KOPT-K1 (cell line): ENCODE results near the gene THOC6.

Experiments used
- H3K27ac ChIP-seq: fragments of 200-600 bp; sonication (generic); 2 replicates; pipeline ENCODE4 v1.5.1; 2016; ENCODE audit warnings: antibody characterized with exemption, mild to moderate bottlenecking, low read depth, low read length; ENCODE audit not compliant: poor library complexity, severe bottlenecking
- H3K36me3 ChIP-seq: fragments of 200-600 bp; sonication (generic); 2 replicates; pipeline ENCODE4 v1.5.1; 2017; ENCODE audit warnings: antibody characterized with exemption, mild to moderate bottlenecking, low read length, moderate library complexity; ENCODE audit not compliant: insufficient read depth
- H3K9me3 ChIP-seq: fragments of 200-600 bp; sonication (generic); 2 replicates; pipeline ENCODE4 v1.5.1; 2017; ENCODE audit warnings: antibody characterized with exemption, low read length, mild to moderate bottlenecking; ENCODE audit not compliant: insufficient read depth, poor library complexity, severe bottlenecking

Gene THOC6

DNA sequence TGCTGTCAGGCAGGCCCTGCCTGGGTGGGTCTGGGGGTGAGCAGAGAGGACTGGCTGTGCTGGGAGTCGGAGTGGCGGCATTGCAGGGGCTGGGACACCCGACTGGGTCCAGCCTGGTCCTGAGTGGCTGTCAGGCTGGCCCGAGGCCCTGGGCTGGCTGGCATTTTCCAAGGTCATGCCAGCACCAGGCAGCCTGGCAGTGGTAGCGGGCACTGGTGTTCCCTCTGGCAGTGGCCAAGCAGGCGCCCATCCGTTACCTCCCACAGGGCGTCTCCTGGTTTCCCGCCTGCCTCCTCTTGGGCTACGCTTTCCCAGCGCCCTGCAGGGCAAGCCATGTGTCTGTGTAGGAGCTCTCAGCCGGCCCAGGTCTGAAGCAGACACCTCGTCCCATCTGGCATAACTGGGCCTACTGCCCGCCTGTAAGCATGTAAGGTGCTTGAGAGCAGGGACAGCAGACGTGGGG lies 37.9 kb upstream of the THOC6 start:
- no peak overlapping the region for H3K27ac ChIP-seq
- H3K9me3 ChIP-seq = no peaks in the 10 kb centered on the region
- H3K36me3 ChIP-seq = no peaks in the 10 kb centered on the region

- Histone ChIP-seq H3K36me3 (no peaks in the 10 kb centered on the region), H3K27ac (no peak overlapping the region)
Measured at GRCh38 chr16:2986623-2987188, 37.1 kb upstream of the THOC6 start.

GRCh38 chr16:2987286-2987685 lies 36.5 kb upstream of the THOC6 start:
- H3K27ac ChIP-seq = no peak overlapping the region
- H3K9me3 ChIP-seq = no peaks in the 10 kb centered on the region
- no peaks in the 10 kb centered on the region for H3K36me3 ChIP-seq

More at GRCh38 chr16:2986623-2987188, 37.1 kb upstream of the THOC6 start:
- no peaks in the 10 kb centered on the region for H3K9me3 ChIP-seq

DNA sequence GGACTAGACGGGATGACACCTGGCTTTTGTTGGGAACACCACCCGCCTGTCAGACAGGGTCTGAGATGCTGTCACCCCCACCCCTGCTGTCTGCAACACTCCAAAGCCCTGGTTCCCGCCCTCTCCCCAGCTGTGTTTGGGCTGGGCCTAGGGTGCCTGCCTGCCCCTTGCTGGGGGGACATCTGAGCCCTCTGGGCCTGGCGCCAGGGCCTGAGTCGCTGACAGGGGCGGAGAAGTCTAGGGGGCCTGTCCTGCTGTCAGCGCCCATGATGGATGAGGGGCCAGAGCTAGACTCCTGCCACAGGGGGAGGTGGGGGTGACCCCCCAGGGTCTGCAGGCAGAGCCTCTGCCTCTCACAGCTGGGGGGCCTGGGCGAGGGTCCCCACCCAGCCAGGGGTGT lies 36.0 kb upstream of the THOC6 start:
- no peak overlapping the region for H3K27ac ChIP-seq
- no peaks in the 10 kb centered on the region for H3K36me3 ChIP-seq
- H3K9me3 ChIP-seq = no peaks in the 10 kb centered on the region

DNA sequence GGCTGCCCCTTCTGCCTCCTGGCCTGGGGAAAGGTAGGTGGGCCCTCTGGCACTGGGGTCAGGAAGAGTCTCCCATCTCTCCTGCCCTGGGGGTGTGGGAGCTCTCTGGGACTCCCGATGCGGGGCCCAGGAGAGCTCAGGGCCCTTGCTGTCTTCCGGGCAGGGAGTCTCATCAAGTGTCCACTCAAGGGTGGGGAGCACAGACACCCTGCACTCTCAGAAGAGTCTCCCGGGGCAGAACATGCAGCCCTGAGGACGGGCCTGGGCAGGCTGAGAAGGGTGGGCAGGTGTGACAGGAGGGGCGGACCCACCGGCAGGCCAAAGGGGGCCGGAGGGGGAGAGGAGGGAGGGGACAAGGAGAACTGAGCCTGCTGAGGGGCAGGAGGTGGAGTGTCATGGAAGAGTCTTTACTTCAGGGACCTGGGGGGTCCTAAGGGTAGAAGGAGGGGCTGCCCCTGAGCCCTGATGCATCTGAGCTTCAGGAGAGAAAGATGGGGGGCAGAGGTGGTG lies 35.2 kb upstream of the THOC6 start:
- H3K36me3 ChIP-seq = no peaks in the 10 kb centered on the region
- H3K27ac ChIP-seq = no peak overlapping the region
- no peaks in the 10 kb centered on the region for H3K9me3 ChIP-seq

- H3K9me3 ChIP-seq = no peaks in the 10 kb centered on the region
- no peaks in the 10 kb centered on the region for H3K36me3 ChIP-seq
- H3K27ac ChIP-seq = no peak overlapping the region
Measured at GRCh38 chr16:2990891-2991290, 32.9 kb upstream of the THOC6 start.

GRCh38 chr16:2991566-2992261 lies 32.1 kb upstream of the THOC6 start:
- Histone ChIP-seq H3K36me3 (no peaks in the 10 kb centered on the region), H3K27ac (no peak overlapping the region), H3K9me3 (no peaks in the 10 kb centered on the region)

GRCh38 chr16:2992383-2993081 lies 31.3 kb upstream of the THOC6 start:
- Histone ChIP-seq H3K27ac (no peak overlapping the region), H3K9me3 (no peaks in the 10 kb centered on the region), H3K36me3 (no peaks in the 10 kb centered on the region)

DNA sequence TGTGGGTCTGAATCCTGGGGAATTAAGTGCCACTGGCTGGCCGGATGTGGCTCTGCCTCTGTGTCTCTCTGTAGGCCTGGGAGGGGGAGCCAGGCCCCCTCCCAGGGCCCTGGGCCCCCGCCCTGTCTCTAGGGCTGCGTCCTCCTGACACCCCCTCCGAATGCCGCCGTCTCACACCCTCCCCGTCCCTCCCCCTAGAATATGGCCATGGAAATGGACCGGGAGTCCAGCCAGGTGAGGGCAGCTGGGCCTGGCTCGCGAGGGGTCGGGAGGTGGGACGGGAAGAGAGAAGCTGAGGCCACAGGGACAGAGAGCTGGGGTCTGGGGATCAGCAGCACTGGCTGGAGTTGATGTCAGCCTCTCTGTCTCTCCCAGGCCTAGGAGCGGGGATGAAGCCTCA lies 27.5 kb upstream of the THOC6 start:
- Histone ChIP-seq H3K36me3 (no peaks in the 10 kb centered on the region), H3K27ac (no peak overlapping the region), H3K9me3 (no peaks in the 10 kb centered on the region)

GRCh38 chr16:2999929-3000328 lies 23.9 kb upstream of the THOC6 start:
- Histone ChIP-seq H3K27ac (no peak overlapping the region), H3K9me3 (no peaks in the 10 kb centered on the region), H3K36me3 (no peaks in the 10 kb centered on the region)

DNA sequence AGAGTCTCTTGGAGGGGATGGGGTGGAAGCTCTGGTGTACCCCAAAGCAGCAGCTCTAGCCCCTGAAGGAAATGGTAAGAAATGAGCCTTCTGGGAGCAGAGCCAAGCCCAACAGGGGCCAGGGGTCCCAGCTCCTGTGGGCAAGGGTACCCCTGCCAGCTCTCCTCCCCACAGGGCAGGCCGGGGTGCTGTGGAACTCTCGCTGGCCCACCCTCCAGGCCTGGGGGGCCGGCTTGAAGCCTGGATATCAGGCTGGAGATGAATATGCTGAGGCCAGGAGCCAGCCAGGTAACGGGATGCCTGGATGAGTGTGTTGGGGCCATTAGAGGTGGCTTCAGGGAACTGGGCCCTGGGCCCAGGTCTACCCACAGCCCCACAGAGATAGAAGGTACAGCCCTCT lies 23.3 kb upstream of the THOC6 start:
- Histone ChIP-seq H3K9me3 (no peaks in the 10 kb centered on the region), H3K27ac (no peak overlapping the region), H3K36me3 (no peaks in the 10 kb centered on the region)

DNA sequence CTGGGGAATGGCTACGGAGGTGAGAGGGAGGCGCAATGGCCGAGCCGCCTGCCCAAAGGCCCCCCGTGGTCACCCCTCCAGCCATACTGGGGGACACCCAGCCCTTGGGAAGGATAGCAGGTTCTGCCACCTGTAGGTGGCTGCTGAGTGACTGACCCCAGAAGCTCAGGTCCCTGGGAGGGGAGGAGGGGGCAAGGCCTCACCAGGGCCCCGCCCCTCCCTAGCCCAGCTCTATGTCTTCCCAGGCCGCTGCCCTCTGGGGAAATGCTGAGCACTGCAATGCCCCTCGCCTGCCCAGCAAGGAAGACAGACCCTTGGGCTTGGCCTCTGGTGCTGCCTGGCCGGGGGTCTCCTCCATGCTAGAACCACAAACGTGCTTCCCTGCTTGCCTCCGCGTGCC lies 22.5 kb upstream of the THOC6 start:
- Histone ChIP-seq H3K36me3 (no peaks in the 10 kb centered on the region), H3K9me3 (no peaks in the 10 kb centered on the region), H3K27ac (no peak overlapping the region)

- Histone ChIP-seq H3K27ac (no peak overlapping the region), H3K9me3 (no peaks in the 10 kb centered on the region), H3K36me3 (no peaks in the 10 kb centered on the region)
Measured at GRCh38 chr16:3003582-3004270, 20.1 kb upstream of the THOC6 start.

GRCh38 chr16:3004319-3004718 lies 19.5 kb upstream of the THOC6 start:
- Histone ChIP-seq H3K36me3 (no peaks in the 10 kb centered on the region), H3K27ac (no peak overlapping the region), H3K9me3 (no peaks in the 10 kb centered on the region)

DNA sequence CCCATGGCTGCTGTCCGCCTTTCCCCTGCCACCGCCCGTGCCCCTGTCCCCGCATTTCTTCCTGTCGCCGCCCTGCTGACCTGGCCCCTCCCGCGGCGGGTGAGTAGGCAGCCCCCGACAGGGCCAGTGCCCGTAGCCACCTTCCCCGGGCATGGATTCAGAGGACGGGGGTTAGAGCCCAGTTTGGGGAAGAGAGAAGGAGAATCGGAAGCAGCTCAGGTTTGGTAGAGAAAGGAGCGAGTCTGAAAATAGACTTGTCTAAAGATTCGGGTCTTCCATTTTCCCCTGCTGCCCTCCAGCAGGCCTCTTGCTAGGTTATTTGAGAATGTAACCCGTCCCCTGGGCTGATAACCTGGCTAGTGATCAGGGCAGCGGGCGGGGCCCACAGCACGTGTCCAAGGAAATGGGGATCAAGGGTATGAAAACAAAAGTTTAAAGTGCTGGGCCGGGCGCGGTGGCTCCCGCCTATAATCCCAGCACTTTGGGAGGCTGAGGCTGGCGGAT lies 19.0 kb upstream of the THOC6 start:
- no peaks in the 10 kb centered on the region for H3K36me3 ChIP-seq
- H3K27ac ChIP-seq = no peak overlapping the region
- H3K9me3 ChIP-seq = no peaks in the 10 kb centered on the region
